NCI-H2029 treated with DMSO at 0.1 percent for 48 hours (cell line): ENCODE data around the gene CLDN6.

Experiments
- DNase-seq: peaks from one replicate; lab custom pipeline; 2025; lab: John Stamatoyannopoulos, UW

CLDN6 gene

GRCh38 chr16:3051494-3051893 lies 33.5 kb upstream of the CLDN6 start:
- no peak for DNase-seq

- no peak for DNase-seq
Measured at GRCh38 chr16:3051009-3051408, 33.0 kb upstream of the CLDN6 start.

- no peak for DNase-seq
Measured at GRCh38 chr16:3050487-3050886, 32.5 kb upstream of the CLDN6 start.

GRCh38 chr16:3049921-3050481 lies 32.0 kb upstream of the CLDN6 start:
- DNase-seq: no peak

GRCh38 chr16:3047387-3047720 lies 29.4 kb upstream of the CLDN6 start:
- no peak for DNase-seq

GRCh38 chr16:3046641-3047386 lies 28.8 kb upstream of the CLDN6 start:
- no peak for DNase-seq

GRCh38 chr16:3045758-3046640 lies 28.0 kb upstream of the CLDN6 start, which contains the start of gene MMP25:
Gene MMP25 (plus strand): TSS chr16:3046561. CDS start chr16:3046918, 357 bp downstream.
- no peak for DNase-seq

GRCh38 chr16:3044708-3045107 lies 26.7 kb upstream of the CLDN6 start:
- DNase-seq: no peak

GRCh38 chr16:3042376-3042775 lies 24.4 kb upstream of the CLDN6 start:
- no peak for DNase-seq

GRCh38 chr16:3038896-3039295 lies 20.9 kb upstream of the CLDN6 start:
- no peak for DNase-seq

- peak; percentile 10 for DNase-seq
Measured at GRCh38 chr16:3038256-3038655, 20.3 kb upstream of the CLDN6 start.

- no peak for DNase-seq
Measured at GRCh38 chr16:3036726-3037315, 18.8 kb upstream of the CLDN6 start, which contains the start of gene BICDL2. Gene BICDL2 (minus strand): TSS chr16:3036944. CDS start chr16:3035496, 1,448 bp downstream.

GRCh38 chr16:3035972-3036725 lies 18.2 kb upstream of the CLDN6 start:
- no peak for DNase-seq

GRCh38 chr16:3035289-3035971 lies 17.4 kb upstream of the CLDN6 start:
- no peak for DNase-seq

GRCh38 chr16:3032624-3033023 lies 14.6 kb upstream of the CLDN6 start:
- DNase-seq: no peak

GRCh38 chr16:3030222-3031212 lies 12.5 kb upstream of the CLDN6 start:
- no peak for DNase-seq

GRCh38 chr16:3029491-3030221 lies 11.7 kb upstream of the CLDN6 start:
- DNase-seq: no peak

- no peak for DNase-seq
Measured at GRCh38 chr16:3028716-3029319, 10.8 kb upstream of the CLDN6 start.
